ENCODE measurements around the gene EIF4G3. TPM values are rescaled to one million over a fixed set of nuclear protein-coding genes. Genes with fewer than 3 reads are reported as not detected.

Gene EIF4G3
- total and polyA plus RNA-seq, 4 donors = 16.5 to 59.8 (median 33.4) TPM

DNA sequence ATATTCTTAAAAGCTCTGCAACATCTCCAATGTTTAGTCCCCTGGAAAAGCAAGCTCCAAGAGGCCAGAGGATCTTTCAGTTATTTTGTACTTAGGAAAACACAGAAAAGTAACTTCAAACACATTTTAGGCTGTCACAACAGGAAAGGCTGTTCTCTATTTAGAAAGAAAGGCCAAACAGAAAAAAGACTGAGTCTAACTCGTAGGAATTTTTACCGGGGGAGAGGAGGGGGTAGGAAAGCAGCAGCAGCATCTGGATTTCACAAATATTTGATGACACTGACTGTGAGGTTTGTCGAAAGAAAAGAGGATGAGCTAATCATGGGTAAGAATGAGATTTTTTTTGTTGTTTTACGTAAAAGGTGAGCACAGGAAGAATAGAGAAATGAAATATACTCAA is 107.1 kb downstream of the EIF4G3 start:
- DNase-seq = no peak
- Histone ChIP-seq H3K4me1 (ENCODE audit: control insufficient read depth in 5 of 5, insufficient read depth in 5 of 5, low read length in 5 of 5) (peaks cover 0 to 7% (median 2%) of the 10 kb centered on the region in 5 donors), H3K9ac (ENCODE audit: insufficient read depth in 1 of 2, low read length in 2 of 2) (peak overlapping the region in 1 of 2 donors; percentile 38), H3K9me3 (ENCODE audit: control insufficient read depth in 4 of 4, insufficient read depth in 3 of 4, low read length in 3 of 4) (no peaks in the 10 kb centered on the region), H3K27me3 (ENCODE audit: control insufficient read depth in 3 of 3, insufficient read depth in 3 of 3, low read length in 2 of 3) (no peaks in the 10 kb centered on the region), H3K36me3 (ENCODE audit: control insufficient read depth in 4 of 4, insufficient read depth in 4 of 4, low read length in 4 of 4) (peaks cover 0 to 3% (median 0%) of the 10 kb centered on the region in 4 donors), H3K27ac (ENCODE audit: low read depth in 1 of 2, low read length in 1 of 2) (no peak overlapping the region), H3K4me3 (no peak overlapping the region)
- ATAC-seq (ENCODE audit: insufficient read depth, low FRiP score) = no peak
- TF ChIP-seq, protein P1, sequence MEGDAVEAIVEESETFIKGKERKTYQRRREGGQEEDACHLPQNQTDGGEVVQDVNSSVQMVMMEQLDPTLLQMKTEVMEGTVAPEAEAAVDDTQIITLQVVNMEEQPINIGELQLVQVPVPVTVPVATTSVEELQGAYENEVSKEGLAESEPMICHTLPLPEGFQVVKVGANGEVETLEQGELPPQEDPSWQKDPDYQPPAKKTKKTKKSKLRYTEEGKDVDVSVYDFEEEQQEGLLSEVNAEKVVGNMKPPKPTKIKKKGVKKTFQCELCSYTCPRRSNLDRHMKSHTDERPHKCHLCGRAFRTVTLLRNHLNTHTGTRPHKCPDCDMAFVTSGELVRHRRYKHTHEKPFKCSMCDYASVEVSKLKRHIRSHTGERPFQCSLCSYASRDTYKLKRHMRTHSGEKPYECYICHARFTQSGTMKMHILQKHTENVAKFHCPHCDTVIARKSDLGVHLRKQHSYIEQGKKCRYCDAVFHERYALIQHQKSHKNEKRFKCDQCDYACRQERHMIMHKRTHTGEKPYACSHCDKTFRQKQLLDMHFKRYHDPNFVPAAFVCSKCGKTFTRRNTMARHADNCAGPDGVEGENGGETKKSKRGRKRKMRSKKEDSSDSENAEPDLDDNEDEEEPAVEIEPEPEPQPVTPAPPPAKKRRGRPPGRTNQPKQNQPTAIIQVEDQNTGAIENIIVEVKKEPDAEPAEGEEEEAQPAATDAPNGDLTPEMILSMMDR (IDR thresholded peaks at IDR 0.05; ENCODE audit: control extremely low read depth, extremely low read depth) = no peak
- 21 to 47% methylated on average over 4 of the region's 4 CpGs for WGBS, 2 donors

DNA sequence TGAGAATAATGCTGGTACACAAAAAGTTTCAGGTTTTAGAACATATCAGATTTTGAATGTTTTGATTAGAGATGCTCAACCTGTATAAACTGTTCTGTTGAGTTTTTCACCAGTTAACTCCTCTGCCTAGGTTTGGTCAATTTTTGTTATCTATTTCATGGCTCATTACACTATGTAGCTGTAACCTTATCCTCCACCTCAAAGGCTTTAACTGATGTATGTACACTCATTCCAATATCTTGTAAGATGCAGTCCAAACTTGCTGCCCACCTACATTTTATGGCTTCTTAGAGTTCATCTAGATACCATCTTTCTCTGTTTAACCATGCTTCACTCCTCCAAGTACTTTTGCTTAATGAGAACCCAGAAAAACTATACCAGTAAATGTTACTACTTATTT is 107.8 kb downstream of the EIF4G3 start:
- peaks cover 0 to 7% (median 2%) of the 10 kb centered on the region in 5 donors for H3K4me1 ChIP-seq (ENCODE audit: control insufficient read depth in 5 of 5, insufficient read depth in 5 of 5, low read length in 5 of 5)
- DNase-seq = no peak
- H3K27ac ChIP-seq (ENCODE audit: low read depth in 1 of 2, low read length in 1 of 2) = no peak overlapping the region
- H3K27me3 ChIP-seq (ENCODE audit: control insufficient read depth in 3 of 3, insufficient read depth in 3 of 3, low read length in 2 of 3) = no peaks in the 10 kb centered on the region
- no peak overlapping the region for H3K9ac ChIP-seq (ENCODE audit: insufficient read depth in 1 of 2, low read length in 2 of 2)
- H3K36me3 ChIP-seq (ENCODE audit: control insufficient read depth in 4 of 4, insufficient read depth in 4 of 4, low read length in 4 of 4) = peaks cover 0 to 1% (median 0%) of the 10 kb centered on the region in 4 donors
- H3K4me3 ChIP-seq = no peak overlapping the region
- no peak for ATAC-seq (ENCODE audit: insufficient read depth, low FRiP score)
- no peaks in the 10 kb centered on the region for H3K9me3 ChIP-seq (ENCODE audit: control insufficient read depth in 4 of 4, insufficient read depth in 3 of 4, low read length in 3 of 4)
- TF ChIP-seq, protein P1 (IDR thresholded peaks at IDR 0.05; ENCODE audit: control extremely low read depth, extremely low read depth) = no peak

DNA sequence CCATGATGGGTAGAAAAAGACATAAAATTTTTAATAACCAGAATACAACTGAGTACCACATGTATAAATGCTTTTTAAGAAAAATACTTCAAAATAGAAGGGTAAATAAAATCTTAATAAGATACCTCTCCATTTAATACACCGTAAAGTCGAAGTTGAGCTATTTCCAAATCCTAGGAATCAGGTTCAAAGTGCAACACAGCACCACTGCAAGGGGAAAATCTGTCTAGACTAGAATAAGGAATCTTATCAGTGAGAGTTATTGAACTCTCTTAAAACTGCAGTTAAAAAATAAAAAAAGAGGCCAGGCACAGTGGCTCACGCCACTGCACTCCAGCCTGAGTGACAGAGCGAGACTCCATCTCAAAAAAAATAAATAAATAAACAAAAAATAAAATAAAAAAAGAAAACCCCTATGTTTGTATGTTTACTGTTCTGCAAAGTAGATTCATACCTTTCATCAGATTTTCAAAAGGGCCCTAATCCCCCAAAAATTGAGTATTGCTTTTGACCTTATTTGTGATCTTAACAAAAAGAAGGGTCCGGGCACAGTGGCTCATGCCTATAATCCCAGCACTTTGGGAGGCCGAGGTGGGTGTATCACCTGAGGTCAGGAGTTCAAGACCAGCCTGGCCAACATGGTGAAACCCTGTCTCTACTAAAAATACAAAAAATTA is 109.0 kb downstream of the EIF4G3 start:
- TF ChIP-seq, protein P1 (IDR thresholded peaks at IDR 0.05; ENCODE audit: control extremely low read depth, extremely low read depth) = no peak
- H3K4me3 ChIP-seq = no peak overlapping the region
- WGBS, 2 donors = 98 to 99% methylated on average over 6 of the region's 6 CpGs
- H3K9me3 ChIP-seq (ENCODE audit: control insufficient read depth in 4 of 4, insufficient read depth in 3 of 4, low read length in 3 of 4) = no peaks in the 10 kb centered on the region
- DNase-seq = no peak
- no peak overlapping the region for H3K27ac ChIP-seq (ENCODE audit: low read depth in 1 of 2, low read length in 1 of 2)
- peaks cover 0 to 7% (median 2%) of the 10 kb centered on the region in 5 donors for H3K4me1 ChIP-seq (ENCODE audit: control insufficient read depth in 5 of 5, insufficient read depth in 5 of 5, low read length in 5 of 5)
- peaks cover 0 to 1% (median 0%) of the 10 kb centered on the region in 4 donors for H3K36me3 ChIP-seq (ENCODE audit: control insufficient read depth in 4 of 4, insufficient read depth in 4 of 4, low read length in 4 of 4)
- no peak for ATAC-seq (ENCODE audit: insufficient read depth, low FRiP score)
- no peaks in the 10 kb centered on the region for H3K27me3 ChIP-seq (ENCODE audit: control insufficient read depth in 3 of 3, insufficient read depth in 3 of 3, low read length in 2 of 3)
- no peak overlapping the region for H3K9ac ChIP-seq (ENCODE audit: insufficient read depth in 1 of 2, low read length in 2 of 2)
